RWPE1 (cell line): ENCODE measurements around the gene LARP7.
"Not testable (repeated sequence)": the region's sequence is repeated elsewhere in the genome, so short reads cannot be mapped to it uniquely, and the experiment has no call there.

Experiments used
- CTCF ChIA-PET: fragments of 350-600 bp; sonication (Branson Sonifier 250); formaldehyde crosslinking; extraction: SDS; loops from one replicate; lab custom pipeline; 2021; lab: Yijun Ruan, JAX
- POLR2A ChIA-PET: fragments of 400-600 bp; formaldehyde crosslinking; extraction: SDS; loops from one replicate; lab custom pipeline; 2020; ENCODE audit warnings: antibody characterized with exemption; ENCODE audit not compliant: low non-redundant PET; lab: Yijun Ruan, JAX
- DNase-seq: peaks from one replicate; pipeline ENCODE4 v3.0.0; 2012; ENCODE audit warnings: low spot score
- H3K27ac ChIP-seq: fragments of 450-650 bp; 2 replicates; pipeline ENCODE4 v1.5.1; 2017
- CTCF ChIP-seq: fragments of 450-650 bp; conservative IDR thresholded peaks from 2 replicates; pipeline ENCODE4 v1.5.1; 2017; ENCODE audit warnings: low read depth, mild to moderate bottlenecking

The LARP7 gene

GRCh38 chr4:112651641-112652040 is 14.7 kb downstream of the LARP7 start:
- no peak for TF ChIP-seq CTCF
- H3K27ac ChIP-seq, result no peak overlapping the region

GRCh38 chr4:112652216-112652615 is 15.3 kb downstream of the LARP7 start:
- H3K27ac ChIP-seq, result no peak overlapping the region
- TF ChIP-seq CTCF, result no peak
- CTCF ChIA-PET, result interaction anchor here (0.6 kb wide), 1 partner anchor 290 kb away, joined by 5 read pairs; no protein-coding TSS in a partner anchor
- POLR2A ChIA-PET, result no interaction called here
- DNase-seq, result no peak

More at GRCh38 chr4:112651641-112652040, 14.7 kb downstream of the LARP7 start:
- ChIA-PET POLR2A (no interaction called here), CTCF (no interaction called here)
- no peak for DNase-seq

GRCh38 chr4:112655270-112655669 is 18.3 kb downstream of the LARP7 start:
- DNase-seq, result no peak
- no peak overlapping the region for H3K27ac ChIP-seq
- TF ChIP-seq CTCF, result no peak
- ChIA-PET CTCF (interaction anchor here (0.7 kb wide), 1 partner anchor 14 kb away, joined by 4 read pairs; no protein-coding TSS in a partner anchor), POLR2A (no interaction called here)

GRCh38 chr4:112656115-112656514 is 19.2 kb downstream of the LARP7 start:
- DNase-seq, POLR2A ChIA-PET, H3K27ac ChIP-seq: not testable (repeated sequence)
- CTCF ChIA-PET, result interaction anchor here (0.6 kb wide), 1 partner anchor 283 kb away, joined by 3 read pairs; no protein-coding TSS in a partner anchor

- H3K27ac ChIP-seq, result no peak overlapping the region
- ChIA-PET POLR2A (interaction anchor here (0.7 kb wide), 1 partner anchor 17 kb away, joined by 3 read pairs; no protein-coding TSS in a partner anchor), CTCF (no interaction called here)
- no peak for TF ChIP-seq CTCF
- peak; percentile 4 for DNase-seq
Observed at GRCh38 chr4:112664611-112665010, 27.7 kb downstream of the LARP7 start.

- no peak for TF ChIP-seq CTCF
- no peak for DNase-seq
- ChIA-PET POLR2A (no interaction called here), CTCF (no interaction called here)
- H3K27ac ChIP-seq, result no peak overlapping the region
Observed at GRCh38 chr4:112668131-112668530, 31.2 kb downstream of the LARP7 start.

GRCh38 chr4:112673076-112673475 is 36.1 kb downstream of the LARP7 start:
- POLR2A ChIA-PET, result no interaction called here
- H3K27ac ChIP-seq, result no peak overlapping the region
- DNase-seq, result no peak
- TF ChIP-seq CTCF, result no peak
- CTCF ChIA-PET, result no interaction called here
